MM.1S (cell line): ENCODE data around the gene ENTPD6.

Source experiments
- DNase-seq: peaks from one replicate; pipeline ENCODE4 v3.0.0-alpha.2; 2015
- H2AFZ ChIP-seq: fragments of 300-600 bp; sonication (generic); 2 replicates; pipeline ENCODE4 v1.6.0; 2016; ENCODE audit warnings: antibody characterized with exemption, low read length
- H3F3A ChIP-seq: fragments of 300-600 bp; sonication (generic); 2 replicates; pipeline ENCODE4 v1.6.1; 2016; ENCODE audit warnings: mild to moderate bottlenecking, antibody characterized with exemption, low read length, moderate library complexity, mixed read lengths; ENCODE audit not compliant: insufficient read depth
- H3K27ac ChIP-seq: fragments of 300-600 bp; sonication (generic); 2 replicates; pipeline ENCODE4 v1.5.1; 2016; ENCODE audit warnings: mild to moderate bottlenecking, low read length
- H3K27me3 ChIP-seq: fragments of 300-600 bp; sonication (generic); replicated peaks from 2 replicates; pipeline ENCODE4 v1.6.0; 2016; ENCODE audit warnings: low read length; ENCODE audit not compliant: insufficient read depth
- H3K36me3 ChIP-seq: fragments of 300-600 bp; sonication (generic); replicated peaks from 2 replicates; pipeline ENCODE4 v1.6.1; 2016; ENCODE audit warnings: mild to moderate bottlenecking, low read length, mixed read lengths; ENCODE audit not compliant: insufficient read depth
- H3K4me1 ChIP-seq: fragments of 300-600 bp; sonication (generic); 2 replicates; pipeline ENCODE4 v1.6.1; 2016; ENCODE audit warnings: low read length, mixed read lengths
- H3K4me2 ChIP-seq: fragments of 300-600 bp; sonication (generic); 2 replicates; pipeline ENCODE4 v1.6.0; 2016; ENCODE audit warnings: low read depth, low read length
- H3K4me3 ChIP-seq: fragments of 300-600 bp; sonication (generic); 2 replicates; pipeline ENCODE4 v1.5.1; 2016; ENCODE audit warnings: low read length, mixed read lengths
- H3K79me2 ChIP-seq: fragments of 300-600 bp; sonication (generic); 2 replicates; pipeline ENCODE4 v1.6.1; 2016; ENCODE audit warnings: mixed run types, low read length, mixed read lengths
- H3K9ac ChIP-seq: fragments of 300-600 bp; sonication (generic); 2 replicates; pipeline ENCODE4 v1.6.1; 2016; ENCODE audit warnings: low read length, mixed read lengths
- H3K9me2 ChIP-seq: fragments of 300-600 bp; sonication (generic); replicated peaks from 2 replicates; pipeline ENCODE4 v1.6.1; 2016; ENCODE audit warnings: mild to moderate bottlenecking, low read length, mixed read lengths; ENCODE audit not compliant: insufficient read depth
- H3K9me3 ChIP-seq: fragments of 300-600 bp; sonication (generic); replicated peaks from 2 replicates; pipeline ENCODE4 v1.6.1; 2016; ENCODE audit warnings: mild to moderate bottlenecking, low read length, mixed read lengths; ENCODE audit not compliant: insufficient read depth
- H4K20me1 ChIP-seq: fragments of 300-600 bp; sonication (generic); 2 replicates; pipeline ENCODE4 v1.6.1; 2016; ENCODE audit warnings: mild to moderate bottlenecking, low read length, moderate library complexity, mixed read lengths; ENCODE audit not compliant: insufficient read depth
- EZH2 ChIP-seq: fragments of 300-600 bp; sonication (generic); optimal IDR thresholded peaks from 2 replicates; pipeline ENCODE3; 2017; ENCODE audit warnings: low read depth, mild to moderate bottlenecking, antibody characterized with exemption, low read length, mixed read lengths
- EZH2phosphoT487 ChIP-seq: fragments of 300-600 bp; sonication (generic); IDR thresholded peaks from 2 replicates; pipeline ENCODE4 v1.6.1; 2018; ENCODE audit warnings: antibody characterized with exemption, low read length
- TF ChIP-seq, protein P1 (sequence below): fragments of 300-600 bp; sonication (generic); IDR thresholded peaks from 2 replicates; pipeline ENCODE4 v1.5.1; 2016; ENCODE audit warnings: antibody characterized with exemption, low read length, mixed read lengths

ENTPD6 gene

DNA sequence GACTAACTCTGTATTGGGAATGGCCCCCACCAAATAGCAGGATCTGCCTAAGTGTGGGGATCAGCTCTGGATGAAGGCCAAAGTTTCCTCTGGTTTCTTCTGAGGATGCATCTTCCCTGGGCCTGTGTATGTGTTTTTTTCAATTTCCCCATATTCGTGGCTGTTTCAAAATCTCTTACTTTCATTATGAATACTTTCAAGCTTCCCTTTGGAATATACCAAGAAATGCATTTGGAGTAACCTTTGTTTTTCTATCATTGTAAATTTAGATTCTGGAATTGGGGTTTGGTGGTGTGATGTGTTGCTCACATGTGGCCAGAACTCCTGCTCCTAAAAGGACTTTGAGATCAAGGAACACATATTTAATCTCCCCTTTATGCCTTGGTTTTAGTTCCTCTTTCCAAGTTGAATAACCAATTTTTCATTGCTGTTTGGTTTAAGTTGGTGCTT is 8.4 kb downstream of the ENTPD6 start:
- DNase-seq: no peak
- Histone ChIP-seq H2AFZ (no peak overlapping the region), H3K4me1 (no peaks in the 10 kb centered on the region; the same call in 1 of the 2 replicates), H3K9me2 (no peaks in the 10 kb centered on the region), H3K36me3 (no peaks in the 10 kb centered on the region), H4K20me1 (no peaks in the 10 kb centered on the region), H3K27ac (no peak overlapping the region), H3K79me2 (peaks cover 92% of the 10 kb centered on the region), H3K4me2 (no peak overlapping the region), H3K4me3 (no peak overlapping the region), H3F3A (no peaks in the 10 kb centered on the region; the same call in 1 of the 2 replicates), H3K27me3 (no peaks in the 10 kb centered on the region), H3K9me3 (no peaks in the 10 kb centered on the region), H3K9ac (no peak overlapping the region)
- TF ChIP-seq, protein P1, sequence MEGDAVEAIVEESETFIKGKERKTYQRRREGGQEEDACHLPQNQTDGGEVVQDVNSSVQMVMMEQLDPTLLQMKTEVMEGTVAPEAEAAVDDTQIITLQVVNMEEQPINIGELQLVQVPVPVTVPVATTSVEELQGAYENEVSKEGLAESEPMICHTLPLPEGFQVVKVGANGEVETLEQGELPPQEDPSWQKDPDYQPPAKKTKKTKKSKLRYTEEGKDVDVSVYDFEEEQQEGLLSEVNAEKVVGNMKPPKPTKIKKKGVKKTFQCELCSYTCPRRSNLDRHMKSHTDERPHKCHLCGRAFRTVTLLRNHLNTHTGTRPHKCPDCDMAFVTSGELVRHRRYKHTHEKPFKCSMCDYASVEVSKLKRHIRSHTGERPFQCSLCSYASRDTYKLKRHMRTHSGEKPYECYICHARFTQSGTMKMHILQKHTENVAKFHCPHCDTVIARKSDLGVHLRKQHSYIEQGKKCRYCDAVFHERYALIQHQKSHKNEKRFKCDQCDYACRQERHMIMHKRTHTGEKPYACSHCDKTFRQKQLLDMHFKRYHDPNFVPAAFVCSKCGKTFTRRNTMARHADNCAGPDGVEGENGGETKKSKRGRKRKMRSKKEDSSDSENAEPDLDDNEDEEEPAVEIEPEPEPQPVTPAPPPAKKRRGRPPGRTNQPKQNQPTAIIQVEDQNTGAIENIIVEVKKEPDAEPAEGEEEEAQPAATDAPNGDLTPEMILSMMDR: no peak
- no peak for TF ChIP-seq EZH2
- TF ChIP-seq EZH2phosphoT487: no peak

GRCh38 chr20:25204550-25205276 is 9.2 kb downstream of the ENTPD6 start:
- no peak overlapping the region for H3K9ac ChIP-seq
- H3K4me2 ChIP-seq: no peak overlapping the region
- no peak for TF ChIP-seq EZH2phosphoT487
- TF ChIP-seq EZH2: no peak
- TF ChIP-seq, protein P1: no peak
- no peaks in the 10 kb centered on the region; the same call in 1 of the 2 replicates for H3K4me1 ChIP-seq
- no peaks in the 10 kb centered on the region for H4K20me1 ChIP-seq
- no peak overlapping the region for H2AFZ ChIP-seq
- H3K79me2 ChIP-seq: peaks cover 85% of the 10 kb centered on the region
- no peaks in the 10 kb centered on the region for H3K9me2 ChIP-seq
- H3K9me3 ChIP-seq: no peaks in the 10 kb centered on the region
- DNase-seq: no peak
- H3F3A ChIP-seq: no peaks in the 10 kb centered on the region; the same call in 1 of the 2 replicates
- no peak overlapping the region for H3K27ac ChIP-seq
- no peak overlapping the region for H3K4me3 ChIP-seq
- no peaks in the 10 kb centered on the region; the same call in 1 of the 2 replicates for H3K36me3 ChIP-seq
- H3K27me3 ChIP-seq: no peaks in the 10 kb centered on the region

DNA sequence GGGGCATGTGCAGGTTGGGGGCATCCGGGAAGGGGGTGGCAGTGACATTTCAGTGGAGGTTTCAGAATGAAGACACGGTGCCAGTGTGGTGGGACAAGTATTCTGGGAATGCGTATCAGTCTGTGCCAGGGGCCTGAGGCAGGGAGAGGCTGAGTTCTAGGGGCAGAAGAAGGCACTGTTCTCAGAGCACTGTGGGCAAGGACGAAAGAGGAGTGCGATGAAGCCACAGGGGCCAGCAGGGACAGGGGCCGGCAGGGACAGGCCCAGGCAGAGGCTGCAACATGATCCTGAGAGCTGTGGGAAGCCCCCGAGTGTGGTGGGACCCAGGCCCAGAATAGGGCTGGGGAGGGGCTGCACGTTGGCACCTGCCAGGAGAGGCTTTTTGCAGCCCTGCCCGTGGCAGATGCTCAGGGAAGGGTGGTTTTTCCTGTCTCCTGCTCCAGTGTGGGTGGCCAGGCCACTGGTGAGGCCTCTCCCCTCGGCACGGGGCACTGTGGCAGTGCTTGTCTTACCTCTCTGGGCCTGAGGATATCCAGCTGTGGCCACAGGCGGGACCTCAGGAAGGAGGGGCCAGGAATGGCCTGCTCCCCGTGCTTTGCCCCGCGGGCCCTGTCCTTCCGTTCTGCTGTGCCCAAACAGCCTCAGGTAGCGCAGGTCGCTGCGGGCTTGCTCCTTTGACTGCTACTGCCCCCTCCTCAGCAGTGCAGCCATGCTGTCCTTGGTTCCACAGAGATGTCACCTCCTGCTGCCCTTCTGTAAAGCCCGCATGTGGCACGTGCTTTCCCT is 10.0 kb downstream of the ENTPD6 start:
- no peak overlapping the region for H3K4me3 ChIP-seq
- no peaks in the 10 kb centered on the region for H3K9me2 ChIP-seq
- H3K9me3 ChIP-seq: no peaks in the 10 kb centered on the region
- DNase-seq: no peak
- H3K4me2 ChIP-seq: no peak overlapping the region
- H3K79me2 ChIP-seq: peaks cover 80% of the 10 kb centered on the region
- no peaks in the 10 kb centered on the region; the same call in 1 of the 2 replicates for H3F3A ChIP-seq
- no peaks in the 10 kb centered on the region for H3K27me3 ChIP-seq
- no peak overlapping the region for H3K27ac ChIP-seq
- no peaks in the 10 kb centered on the region for H4K20me1 ChIP-seq
- no peaks in the 10 kb centered on the region; the same call in 1 of the 2 replicates for H3K4me1 ChIP-seq
- no peaks in the 10 kb centered on the region; the same call in 1 of the 2 replicates for H3K36me3 ChIP-seq
- H3K9ac ChIP-seq: no peak overlapping the region
- H2AFZ ChIP-seq: no peak overlapping the region
- TF ChIP-seq EZH2 (no peak), EZH2phosphoT487 (no peak)
- TF ChIP-seq, protein P1: no peak
